SK-N-SH (cell line): ENCODE measurements around the gene ASB7. TPM values are rescaled to one million over a fixed set of nuclear protein-coding genes. Genes with fewer than 3 reads are reported as not detected.

Source experiments
- CTCF ChIA-PET: fragments of 300-600, 350-600 bp; formaldehyde crosslinking; extraction: SDS; loops from one replicate; lab custom pipeline; 2021; lab: Yijun Ruan, JAX
- POLR2A ChIA-PET: fragments of 350-600 bp; sonication (Branson Sonifier 250); formaldehyde crosslinking; extraction: SDS; loops from one replicate; lab custom pipeline; 2020; ENCODE audit warnings: antibody characterized with exemption, inconsistent platforms; lab: Yijun Ruan, JAX
- DNase-seq: peaks from one replicate; pipeline ENCODE4 v3.0.0; 2012
- H2AFZ ChIP-seq: fragments of 200-600 bp; sonication (generic); 2 replicates; pipeline ENCODE4 v1.8.1; 2016; ENCODE audit warnings: antibody characterized with exemption, mild to moderate bottlenecking, low read depth
- H3F3A ChIP-seq: fragments of 200-600 bp; sonication (generic); replicated peaks from 2 replicates; pipeline ENCODE3; 2016; ENCODE audit warnings: antibody characterized with exemption, mild to moderate bottlenecking; ENCODE audit not compliant: insufficient read depth
- H3K27ac ChIP-seq, 2 experiments: fragments of 200-500 bp in 1 of 2; fragments of 200-600 bp in 1 of 2; sonication (Bioruptor generic) in 1 of 2; sonication (generic), shearing (Covaris generic) in 1 of 2; 2 replicates each; pipeline versions ENCODE4 v1.5.1 to v1.6.1; 2014 to 2016; ENCODE audit warnings: low read depth in 2 of 2, inconsistent platforms in 1 of 2, low read length in 1 of 2, mild to moderate bottlenecking in 1 of 2, mixed read lengths in 1 of 2
- H3K27me3 ChIP-seq: fragments of 200-600 bp; sonication (generic), shearing (Covaris generic); 2 replicates; pipeline ENCODE4 v1.6.1; 2016; ENCODE audit warnings: mixed run types; ENCODE audit not compliant: insufficient read depth
- H3K36me3 ChIP-seq, 2 experiments: fragments of 200-500 bp in 1 of 2; fragments of 200-600 bp in 1 of 2; sonication (Bioruptor generic) in 1 of 2; sonication (generic) in 1 of 2; replicated peaks in 1 of 2; 2 replicates each; pipeline versions ENCODE3 to v1.5.1; 2014 to 2016; ENCODE audit warnings: low read length in 1 of 2, mild to moderate bottlenecking in 1 of 2; ENCODE audit not compliant: insufficient read depth in 2 of 2, control insufficient read depth in 1 of 2
- H3K4me1 ChIP-seq, 2 experiments: fragments of 200-500 bp in 1 of 2; fragments of 200-600 bp in 1 of 2; sonication (Bioruptor generic) in 1 of 2; sonication (generic), shearing (Covaris generic) in 1 of 2; 2 replicates each; pipeline versions ENCODE4 v1.5.1 to v1.6.1; 2014 to 2016; ENCODE audit warnings: low read depth in 1 of 2, low read length in 1 of 2, mixed run types in 1 of 2; ENCODE audit not compliant: insufficient read depth in 2 of 2, control insufficient read depth in 1 of 2
- H3K4me2 ChIP-seq: fragments of 200-600 bp; sonication (generic), shearing (Covaris generic); 2 replicates; pipeline ENCODE4 v1.6.1; 2017; ENCODE audit warnings: mixed run types
- H3K4me3 ChIP-seq, 2 experiments: fragments of 200-500 bp in 1 of 2; fragments of 200-600 bp in 1 of 2; sonication (Bioruptor generic) in 1 of 2; sonication (generic), shearing (Covaris generic) in 1 of 2; 2 replicates each; pipeline versions ENCODE4 v1.5.1 to v1.8.1; 2014 to 2016; ENCODE audit warnings: low read depth in 2 of 2, inconsistent platforms in 1 of 2, low read length in 1 of 2, mild to moderate bottlenecking in 1 of 2, mixed read lengths in 1 of 2, moderate library complexity in 1 of 2
- H3K79me2 ChIP-seq: fragments of 200-600 bp; sonication (generic); 2 replicates; pipeline ENCODE4 v1.8.1; 2017; ENCODE audit warnings: mild to moderate bottlenecking; ENCODE audit not compliant: insufficient read depth
- H3K9ac ChIP-seq: fragments of 200-600 bp; sonication (generic); 2 replicates; pipeline ENCODE4 v1.6.1; 2017; ENCODE audit warnings: mixed run types
- H3K9me2 ChIP-seq: fragments of 200-600 bp; sonication (generic); 2 replicates; pipeline ENCODE4 v1.6.1; 2017; ENCODE audit warnings: mixed run types
- H3K9me3 ChIP-seq: fragments of 200-600 bp; sonication (generic); 2 replicates; pipeline ENCODE4 v1.6.1; 2017; ENCODE audit warnings: mixed run types, mild to moderate bottlenecking, moderate library complexity
- H4K20me1 ChIP-seq: fragments of 200-600 bp; sonication (generic); 2 replicates; pipeline ENCODE4 v1.6.1; 2017; ENCODE audit warnings: mild to moderate bottlenecking, mixed run types; ENCODE audit not compliant: insufficient read depth
- CHD2 ChIP-seq: fragments of 150-350 bp; IDR thresholded peaks from 2 replicates; pipeline ENCODE4 v1.6.1; 2018; ENCODE audit warnings: low read length; ENCODE audit not compliant: partially characterized antibody
- EP300 ChIP-seq, 2 experiments: IDR thresholded peaks; 2 replicates each; pipeline versions ENCODE4 v1.4.0 to v1.6.1; 2012; ENCODE audit warnings: borderline replicate concordance in 1 of 2, low read depth in 1 of 2, low read length in 1 of 2
- EZH2phosphoT487 ChIP-seq: fragments of 200-600 bp; sonication (generic); IDR thresholded peaks from 2 replicates; pipeline ENCODE4 v1.6.1; 2017; ENCODE audit warnings: low read depth, mixed run types, mild to moderate bottlenecking, antibody characterized with exemption, moderate library complexity, borderline replicate concordance
- FOXJ3 ChIP-seq: sonication (generic); formaldehyde crosslinking; IDR thresholded peaks from 2 replicates; pipeline ENCODE4 v1.5.1; 2020; ENCODE audit warnings: mild to moderate bottlenecking, missing genetic modification reagents
- FOXM1 ChIP-seq: IDR thresholded peaks from 2 replicates; pipeline ENCODE4 v1.4.0; 2012; ENCODE audit warnings: low read depth, mild to moderate bottlenecking
- GABPA ChIP-seq: IDR thresholded peaks from 2 replicates; pipeline ENCODE4 v1.4.0; 2012; ENCODE audit warnings: low read depth, mild to moderate bottlenecking
- GATA2 ChIP-seq: sonication (generic); formaldehyde crosslinking; IDR thresholded peaks from 2 replicates; pipeline ENCODE4 v1.5.0; 2020; ENCODE audit warnings: mild to moderate bottlenecking, missing genetic modification reagents
- MXI1 ChIP-seq: IDR thresholded peaks from 2 replicates; pipeline ENCODE4 v1.6.1; 2012; ENCODE audit warnings: mild to moderate bottlenecking, low read depth, low read length, improper control_type of control experiment
- NRF1 ChIP-seq: IDR thresholded peaks from 2 replicates; pipeline ENCODE4 v1.6.1; 2012; ENCODE audit warnings: low read depth, mild to moderate bottlenecking, low read length
- PBX3 ChIP-seq: IDR thresholded peaks from 2 replicates; pipeline ENCODE4; 2012
- POLR2AphosphoS5 ChIP-seq: IDR thresholded peaks from 2 replicates; pipeline ENCODE4 v1.6.1; 2012; ENCODE audit warnings: low read depth, low read length
- RCOR1 ChIP-seq: fragments of 150-350 bp; IDR thresholded peaks from 2 replicates; pipeline ENCODE4 v1.6.1; 2017; ENCODE audit warnings: antibody characterized with exemption, low read length
- REST ChIP-seq: IDR thresholded peaks from 2 replicates; pipeline ENCODE4 v1.6.1; 2012; ENCODE audit warnings: mild to moderate bottlenecking, low read depth, low read length, moderate library complexity
- RFX5 ChIP-seq: IDR thresholded peaks from 2 replicates; pipeline ENCODE4 v1.6.1; 2012; ENCODE audit warnings: mild to moderate bottlenecking, improper control_type of control experiment, low read length
- SIN3A ChIP-seq: IDR thresholded peaks from 2 replicates; pipeline ENCODE4 v1.6.1; 2012; ENCODE audit warnings: low read depth, mild to moderate bottlenecking, low read length, moderate library complexity, borderline replicate concordance
- TAF1 ChIP-seq: IDR thresholded peaks from 2 replicates; pipeline ENCODE4 v1.6.1; 2012; ENCODE audit warnings: low read depth, mild to moderate bottlenecking, low read length, moderate library complexity, borderline replicate concordance
- TCF12 ChIP-seq: IDR thresholded peaks from 2 replicates; pipeline ENCODE4 v1.4.0; 2012
- TEAD4 ChIP-seq: IDR thresholded peaks from 2 replicates; pipeline ENCODE4 v1.4.0; 2012; ENCODE audit warnings: mild to moderate bottlenecking, borderline replicate concordance; ENCODE audit not compliant: insufficient read depth
- USF1 ChIP-seq: IDR thresholded peaks from 2 replicates; pipeline ENCODE4 v1.4.0; 2012; ENCODE audit warnings: low read depth, borderline replicate concordance
- WGBS: methylation state at CpG from one replicate; pipeline ENCODE4 v1.1.6; 2017; ENCODE audit warnings: low lambda C conversion rate; 5-methylcytosine and 5-hydroxymethylcytosine counted together
- polyA plus RNA-seq, 3 experiments: library from polyadenylated mRNA; depleted of rRNA; stranded (reverse); fragments of >200 nt; gene quantifications; 2 replicates each; pipeline ENCODE4 v1.2.3, GENCODE V29; 2012

Gene ASB7
- polyA plus RNA-seq, 1 of the 3 experiments (the other 2 are of a cell fraction) = 6.1 TPM

- H3K4me1 ChIP-seq = peaks cover 0 to 7% of the 10 kb centered on the region in 2 experiments; a peak in 1 of 4 replicates
- ChIA-PET POLR2A (no interaction called here), CTCF (no interaction called here)
- no peak overlapping the region for H2AFZ ChIP-seq
- H3K9me3 ChIP-seq = no peaks in the 10 kb centered on the region
- peaks cover 25 to 31% of the 10 kb centered on the region in 2 experiments for H3K36me3 ChIP-seq
- peaks cover 27% of the 10 kb centered on the region for H3K79me2 ChIP-seq
- H3K27me3 ChIP-seq = no peaks in the 10 kb centered on the region
- no peaks in the 10 kb centered on the region for H3K9me2 ChIP-seq
- no peak overlapping the region for H3K4me3 ChIP-seq
- H3K27ac ChIP-seq = no peak overlapping the region; a peak in 1 of 4 replicates
- peaks cover 10% of the 10 kb centered on the region for H3F3A ChIP-seq
- no peak overlapping the region for H3K4me2 ChIP-seq
- 52% methylated on average over 3 of the region's 3 CpGs for WGBS
- no peak for DNase-seq
- no peak overlapping the region for H3K9ac ChIP-seq
- TF ChIP-seq POLR2AphosphoS5 = no peak
- TF ChIP-seq RFX5 = no peak
- no peak for TF ChIP-seq SIN3A
- TF ChIP-seq NRF1 = no peak
- no peak for TF ChIP-seq GATA2 (CRISPR knock-in tag)
- no peak for TF ChIP-seq EP300 (IDR thresholded peaks at IDR 0.05; ENCODE audit: borderline replicate concordance in 1 of 2, low read depth in 1 of 2, low read length in 1 of 2)
- TF ChIP-seq TCF12 = no peak
- TF ChIP-seq PBX3 = no peak
- no peak for TF ChIP-seq TEAD4
- no peak for TF ChIP-seq TAF1
- TF ChIP-seq RCOR1 = no peak
- TF ChIP-seq USF1 = no peak
- no peak for TF ChIP-seq FOXJ3 (CRISPR knock-in tag)
- TF ChIP-seq FOXM1 = no peak
- TF ChIP-seq REST = no peak
- TF ChIP-seq EZH2phosphoT487 = no peak
- no peak for TF ChIP-seq MXI1
- no peak for TF ChIP-seq CHD2
- TF ChIP-seq GABPA = no peak
- H4K20me1 ChIP-seq = no peaks in the 10 kb centered on the region
These were observed 26.4 kb downstream of the ASB7 start for GRCh38 chr15:100628746-100629145.
